ENCODE data around the gene ANO7.

GRCh38 chr2:241273210-241274020 is 84.9 kb downstream of the ANO7 start:
- TF ChIP-seq EZH2 (IDR thresholded peaks at IDR 0.05; ENCODE audit: borderline replicate concordance, low read depth, low read length, severe bottlenecking) (no peak), CTCF (IDR thresholded peaks at IDR 0.05; ENCODE audit: borderline replicate concordance, extremely low read depth, low read length, poor library complexity, severe bottlenecking) (peak; percentile 8)

All from DND-41 (cell line).